Loucy (cell line): Measurements from ENCODE around the gene MTARC2.

Experiments
- H2AFZ ChIP-seq: fragments of 200-600 bp; sonication (generic); 2 replicates; pipeline ENCODE4 v1.6.0; 2016; ENCODE audit warnings: antibody characterized with exemption, mild to moderate bottlenecking, low read length, moderate library complexity
- H3F3A ChIP-seq: fragments of 200-600 bp; 2 replicates; pipeline ENCODE4 v1.6.0; 2016; ENCODE audit warnings: antibody characterized with exemption, low read depth, mild to moderate bottlenecking
- H3K27me3 ChIP-seq: fragments of 200-600 bp; sonication (generic); 2 replicates; pipeline ENCODE4 v1.6.1; 2014; ENCODE audit warnings: low read length, mild to moderate bottlenecking; ENCODE audit not compliant: insufficient read depth, poor library complexity, severe bottlenecking
- H3K36me3 ChIP-seq: fragments of 200-600 bp; sonication (generic); 2 replicates; pipeline ENCODE4 v1.6.1; 2016; ENCODE audit warnings: low read length; ENCODE audit not compliant: insufficient read depth
- H3K4me1 ChIP-seq: fragments of 200-600 bp; sonication (generic); 2 replicates; pipeline ENCODE4 v1.5.1; 2014; ENCODE audit warnings: low read length, mild to moderate bottlenecking; ENCODE audit not compliant: insufficient read depth, poor library complexity, severe bottlenecking
- H3K4me2 ChIP-seq: fragments of 200-600 bp; sonication (generic); 2 replicates; pipeline ENCODE4 v1.6.0; 2014; ENCODE audit warnings: antibody characterized with exemption, low read length, low read depth, mild to moderate bottlenecking; ENCODE audit not compliant: poor library complexity, severe bottlenecking
- H3K4me3 ChIP-seq: fragments of 200-600 bp; sonication (generic); 2 replicates; pipeline ENCODE4 v1.5.1; 2014; ENCODE audit warnings: low read length, mild to moderate bottlenecking, mixed read lengths; ENCODE audit not compliant: poor library complexity, severe bottlenecking
- H3K79me2 ChIP-seq: fragments of 200-600 bp; sonication (generic); 2 replicates; pipeline ENCODE4 v1.6.1; 2014; ENCODE audit warnings: low read length; ENCODE audit not compliant: insufficient read depth
- H3K9ac ChIP-seq: fragments of 200-600 bp; sonication (generic); 2 replicates; pipeline ENCODE4 v1.6.0; 2014; ENCODE audit warnings: mild to moderate bottlenecking, low read depth, low read length, moderate library complexity; ENCODE audit not compliant: poor library complexity, severe bottlenecking
- H3K9me2 ChIP-seq: fragments of 200-600 bp; sonication (generic); replicated peaks from 2 replicates; pipeline ENCODE4 v1.6.1; 2016; ENCODE audit warnings: low read depth, low read length, mixed read lengths
- H3K9me3 ChIP-seq: fragments of 200-600 bp; sonication (generic); 2 replicates; pipeline ENCODE4 v1.6.1; 2014; ENCODE audit warnings: mild to moderate bottlenecking, antibody characterized with exemption, low read length, low read depth; ENCODE audit not compliant: insufficient read depth
- H4K20me1 ChIP-seq: fragments of 200-600 bp; sonication (generic); 2 replicates; pipeline ENCODE4 v1.6.0; 2014; ENCODE audit warnings: antibody characterized with exemption, low read length, mild to moderate bottlenecking; ENCODE audit not compliant: insufficient read depth, poor library complexity, severe bottlenecking
- CTCF ChIP-seq: fragments of 200-600 bp; sonication (generic); conservative IDR thresholded peaks from 2 replicates; pipeline ENCODE4 v1.5.1; 2014; ENCODE audit warnings: mild to moderate bottlenecking, antibody characterized with exemption, low read length
- EZH2phosphoT487 ChIP-seq: fragments of 200-600 bp; IDR thresholded peaks from 2 replicates; pipeline ENCODE4 v1.6.1; 2018; ENCODE audit warnings: antibody characterized with exemption, mild to moderate bottlenecking, moderate library complexity, borderline replicate concordance

MTARC2 gene

GRCh38 chr1:220768126-220768601 lies 20.0 kb downstream of the MTARC2 start:
- H3K4me3 ChIP-seq: no peak overlapping the region
- no peaks in the 10 kb centered on the region for H4K20me1 ChIP-seq
- no peak overlapping the region for H3K9ac ChIP-seq
- H3K79me2 ChIP-seq: no peaks in the 10 kb centered on the region
- H3K9me2 ChIP-seq: no peaks in the 10 kb centered on the region
- no peak overlapping the region for H3K4me2 ChIP-seq
- no peaks in the 10 kb centered on the region for H3K36me3 ChIP-seq
- no peaks in the 10 kb centered on the region for H3K4me1 ChIP-seq
- H3K9me3 ChIP-seq: no peaks in the 10 kb centered on the region
- H2AFZ ChIP-seq: no peak overlapping the region
- TF ChIP-seq CTCF: no peak
- TF ChIP-seq EZH2phosphoT487: no peak
- H3F3A ChIP-seq: no peaks in the 10 kb centered on the region
- H3K27me3 ChIP-seq: no peaks in the 10 kb centered on the region

GRCh38 chr1:220769205-220769604 lies 21.1 kb downstream of the MTARC2 start:
- no peaks in the 10 kb centered on the region for H3K36me3 ChIP-seq
- no peaks in the 10 kb centered on the region for H3K79me2 ChIP-seq
- H2AFZ ChIP-seq: no peak overlapping the region
- H3K9me3 ChIP-seq: no peaks in the 10 kb centered on the region
- H3K27me3 ChIP-seq: no peaks in the 10 kb centered on the region
- no peaks in the 10 kb centered on the region for H4K20me1 ChIP-seq
- H3F3A ChIP-seq: no peaks in the 10 kb centered on the region
- no peak overlapping the region for H3K4me3 ChIP-seq
- no peak for TF ChIP-seq EZH2phosphoT487
- H3K9me2 ChIP-seq: no peaks in the 10 kb centered on the region
- no peak overlapping the region for H3K4me2 ChIP-seq
- no peak overlapping the region for H3K9ac ChIP-seq
- H3K4me1 ChIP-seq: no peaks in the 10 kb centered on the region

- Histone ChIP-seq H3K9ac (no peak overlapping the region), H2AFZ (no peak overlapping the region), H3K9me3 (no peaks in the 10 kb centered on the region), H3K27me3 (no peaks in the 10 kb centered on the region), H3K4me1 (no peaks in the 10 kb centered on the region), H3K4me3 (no peak overlapping the region), H4K20me1 (no peaks in the 10 kb centered on the region), H3K4me2 (no peak overlapping the region), H3K9me2 (no peaks in the 10 kb centered on the region), H3F3A (no peaks in the 10 kb centered on the region), H3K36me3 (no peaks in the 10 kb centered on the region), H3K79me2 (no peaks in the 10 kb centered on the region)
- no peak for TF ChIP-seq EZH2phosphoT487
- TF ChIP-seq CTCF: no peak
Observed at GRCh38 chr1:220770245-220770913, 22.3 kb downstream of the MTARC2 start.

GRCh38 chr1:220772846-220773245 lies 24.7 kb downstream of the MTARC2 start:
- no peak for TF ChIP-seq EZH2phosphoT487
- TF ChIP-seq CTCF: no peak
- Histone ChIP-seq H3K36me3 (no peaks in the 10 kb centered on the region), H3K9me3 (no peaks in the 10 kb centered on the region)

More at GRCh38 chr1:220772846-220773245, 24.7 kb downstream of the MTARC2 start:
- Histone ChIP-seq H3K4me3 (no peak overlapping the region), H3K9ac (no peak overlapping the region), H4K20me1 (no peaks in the 10 kb centered on the region), H3F3A (no peaks in the 10 kb centered on the region), H3K4me2 (no peak overlapping the region), H3K27me3 (no peaks in the 10 kb centered on the region), H3K4me1 (no peaks in the 10 kb centered on the region), H3K9me2 (no peaks in the 10 kb centered on the region), H3K79me2 (no peaks in the 10 kb centered on the region), H2AFZ (no peak overlapping the region)
